ENCODE measurements around the gene IMPDH1. TPM values are rescaled to one million over a fixed set of nuclear protein-coding genes. Genes with fewer than 3 reads are reported as not detected.

Gene IMPDH1
- polyA plus RNA-seq, 1 donor from 2014 or later: 49.7 TPM

GRCh38 chr7:128422842-128423241, 13.1 kb upstream of the IMPDH1 start:
- no peaks in the 10 kb centered on the region for H3K27me3 ChIP-seq (ENCODE audit: insufficient read depth, low read depth, low read length)
- H3K9ac ChIP-seq (ENCODE audit: low read length): no peak overlapping the region
- no peak overlapping the region for H3K4me3 ChIP-seq (ENCODE audit: low read length)
- H3K27ac ChIP-seq (ENCODE audit: low read length): no peak overlapping the region
- no peaks in the 10 kb centered on the region for H3K36me3 ChIP-seq (ENCODE audit: insufficient read depth, low read length)
- no peaks in the 10 kb centered on the region for H3K9me2 ChIP-seq (ENCODE audit: insufficient read depth, low read length)
- no peaks in the 10 kb centered on the region for H3K9me3 ChIP-seq (ENCODE audit: low read length)
- no peak overlapping the region for H2AFZ ChIP-seq (ENCODE audit: low read depth, low read length)
- H3K79me2 ChIP-seq (replicated peaks; ENCODE audit: insufficient read depth, low read length): no peaks in the 10 kb centered on the region
- no peaks in the 10 kb centered on the region for H3F3A ChIP-seq (ENCODE audit: insufficient read depth, low read length, poor library complexity, severe bottlenecking)
- H3K4me2 ChIP-seq (ENCODE audit: low read length): no peak overlapping the region
- TF ChIP-seq EP300 (conservative IDR thresholded peaks at IDR 0.05; ENCODE audit: poor library complexity, severe bottlenecking): no peak
- TF ChIP-seq SMC3 (conservative IDR thresholded peaks at IDR 0.05; ENCODE audit: poor library complexity): no peak
- no peak for TF ChIP-seq MXI1 (conservative IDR thresholded peaks at IDR 0.05; ENCODE audit: poor library complexity, severe bottlenecking)
- no peak for TF ChIP-seq POLR2AphosphoS5 (IDR thresholded peaks at IDR 0.05)
- no peak for TF ChIP-seq RAD21 (conservative IDR thresholded peaks at IDR 0.05)
- no peak for TF ChIP-seq CTCF (IDR thresholded peaks at IDR 0.05; ENCODE audit: poor library complexity, severe bottlenecking)
- no peak for TF ChIP-seq REST (IDR thresholded peaks at IDR 0.05; ENCODE audit: borderline replicate concordance)
- TF ChIP-seq EZH2 (IDR thresholded peaks at IDR 0.05; ENCODE audit: borderline replicate concordance, insufficient read depth, low read length, poor library complexity, severe bottlenecking): no peak
- TF ChIP-seq TAF1 (IDR thresholded peaks at IDR 0.05; ENCODE audit: low read depth): no peak
- H4K20me1 ChIP-seq (ENCODE audit: insufficient read depth): no peaks in the 10 kb centered on the region

GRCh38 chr7:128422037-128422436, 12.3 kb upstream of the IMPDH1 start:
- Histone ChIP-seq H3K4me3 (ENCODE audit: low read length) (no peak overlapping the region), H3K9me2 (ENCODE audit: insufficient read depth, low read length) (no peaks in the 10 kb centered on the region), H3F3A (ENCODE audit: insufficient read depth, low read length, poor library complexity, severe bottlenecking) (no peaks in the 10 kb centered on the region), H3K9ac (ENCODE audit: low read length) (no peak overlapping the region), H3K27me3 (ENCODE audit: insufficient read depth, low read depth, low read length) (no peaks in the 10 kb centered on the region), H3K79me2 (replicated peaks; ENCODE audit: insufficient read depth, low read length) (no peaks in the 10 kb centered on the region), H2AFZ (ENCODE audit: low read depth, low read length) (no peak overlapping the region), H3K36me3 (ENCODE audit: insufficient read depth, low read length) (no peaks in the 10 kb centered on the region), H3K27ac (ENCODE audit: low read length) (no peak overlapping the region), H3K9me3 (ENCODE audit: low read length) (no peaks in the 10 kb centered on the region), H4K20me1 (ENCODE audit: insufficient read depth) (no peaks in the 10 kb centered on the region), H3K4me2 (ENCODE audit: low read length) (no peak overlapping the region)
- TF ChIP-seq POLR2AphosphoS5 (IDR thresholded peaks at IDR 0.05): no peak
- TF ChIP-seq REST (IDR thresholded peaks at IDR 0.05; ENCODE audit: borderline replicate concordance): no peak
- no peak for TF ChIP-seq EZH2 (IDR thresholded peaks at IDR 0.05; ENCODE audit: borderline replicate concordance, insufficient read depth, low read length, poor library complexity, severe bottlenecking)
- no peak for TF ChIP-seq TAF1 (IDR thresholded peaks at IDR 0.05; ENCODE audit: low read depth)
- no peak for TF ChIP-seq MXI1 (conservative IDR thresholded peaks at IDR 0.05; ENCODE audit: poor library complexity, severe bottlenecking)
- TF ChIP-seq RAD21 (conservative IDR thresholded peaks at IDR 0.05): no peak
- TF ChIP-seq EP300 (conservative IDR thresholded peaks at IDR 0.05; ENCODE audit: poor library complexity, severe bottlenecking): no peak
- no peak for TF ChIP-seq SMC3 (conservative IDR thresholded peaks at IDR 0.05; ENCODE audit: poor library complexity)
- TF ChIP-seq CTCF (IDR thresholded peaks at IDR 0.05; ENCODE audit: poor library complexity, severe bottlenecking): no peak
